GM18519 (cell line): ENCODE data around the gene IGSF9B.

Experiments used
- ATAC-seq: cut with Tn5 transposase; IDR thresholded peaks from one replicate; pipeline ENCODE4 v1.9.1; 2021; ENCODE audit warnings: mild to moderate bottlenecking, moderate library complexity; ENCODE audit not compliant: unreplicated experiment, low FRiP score

IGSF9B gene

DNA sequence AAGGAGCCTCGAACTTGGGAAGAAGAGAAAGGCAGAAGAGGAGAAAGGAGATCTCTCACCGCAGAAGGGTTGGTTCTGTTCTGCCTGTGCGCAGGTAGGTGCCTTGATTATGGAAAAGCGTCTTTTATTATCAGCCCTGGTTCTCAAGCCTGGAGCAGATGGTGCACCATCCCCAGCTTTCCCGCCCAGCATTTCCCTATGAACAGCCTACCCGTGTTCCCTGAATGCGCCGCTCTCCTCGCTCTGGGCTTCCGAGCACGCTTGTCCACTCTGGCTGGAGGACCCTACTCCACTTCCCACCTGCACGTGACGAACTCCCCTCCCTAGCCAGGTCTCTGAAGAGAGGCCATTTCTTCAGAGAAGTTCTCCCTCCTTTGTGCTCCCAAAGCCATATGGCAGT is 15.2 kb downstream of the IGSF9B start:
- no peak for ATAC-seq

DNA sequence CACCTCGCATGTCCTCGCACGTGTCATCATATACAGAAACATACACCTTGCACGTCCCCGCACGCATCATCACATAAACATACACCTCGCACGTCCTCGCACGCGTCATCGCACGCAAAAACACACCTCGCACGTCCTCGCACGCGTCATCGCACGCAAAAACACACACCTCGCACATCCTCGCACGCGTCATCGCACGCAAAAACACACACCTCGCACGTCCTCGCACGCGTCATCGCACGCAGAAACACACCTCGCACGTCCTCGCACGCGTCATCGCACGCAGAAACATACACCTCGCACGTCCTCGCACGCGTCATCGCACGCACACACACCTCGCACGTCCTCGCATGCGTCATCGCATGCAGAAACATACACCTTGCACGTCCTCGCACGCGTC is 16.7 kb downstream of the IGSF9B start:
- ATAC-seq = no peak

DNA sequence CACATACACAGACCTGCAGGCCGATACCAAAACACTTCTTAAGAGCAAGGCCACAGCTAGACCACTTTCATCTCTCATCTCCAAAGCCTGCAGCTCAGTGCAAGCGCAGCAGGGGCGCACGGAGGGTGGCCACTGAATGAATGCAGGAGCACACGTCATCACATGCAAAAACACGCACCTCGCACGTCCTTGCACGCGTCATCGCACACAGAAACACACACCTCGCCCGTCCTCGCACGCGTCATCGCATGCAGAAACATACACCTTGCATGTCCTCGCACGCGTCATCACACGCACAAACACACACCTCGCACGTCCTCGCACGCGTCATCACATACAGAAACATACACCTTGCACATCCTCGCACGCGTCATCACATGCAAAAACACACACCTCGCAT is 17.2 kb downstream of the IGSF9B start:
- ATAC-seq = no peak

DNA sequence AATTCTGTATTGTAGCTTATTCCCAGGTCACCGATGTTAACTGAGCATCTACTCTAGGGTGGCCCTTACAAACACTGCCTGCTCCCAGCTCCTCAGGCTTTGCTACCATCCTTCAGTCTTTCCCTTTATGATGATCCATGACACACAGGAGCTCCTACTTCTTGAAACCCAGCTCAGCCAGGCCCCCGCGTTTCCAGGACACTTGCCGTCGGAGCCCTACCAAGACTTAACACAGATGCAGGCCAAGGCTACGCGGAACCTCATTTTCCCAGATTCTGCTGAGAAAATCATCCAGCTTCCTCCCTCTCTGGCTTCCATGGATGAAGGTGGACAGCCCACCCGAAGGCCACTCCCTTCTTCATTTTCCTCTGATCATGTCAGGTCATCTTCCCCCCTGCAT is 18.6 kb downstream of the IGSF9B start:
- no peak for ATAC-seq

GRCh38 chr11:133937468-133937867 is 19.3 kb downstream of the IGSF9B start:
- ATAC-seq = no peak

GRCh38 chr11:133937015-133937414 is 19.8 kb downstream of the IGSF9B start:
- no peak for ATAC-seq

- ATAC-seq = no peak
Observed at GRCh38 chr11:133936592-133936991, 20.2 kb downstream of the IGSF9B start.

- no peak for ATAC-seq
Observed at GRCh38 chr11:133936136-133936535, 20.6 kb downstream of the IGSF9B start.

DNA sequence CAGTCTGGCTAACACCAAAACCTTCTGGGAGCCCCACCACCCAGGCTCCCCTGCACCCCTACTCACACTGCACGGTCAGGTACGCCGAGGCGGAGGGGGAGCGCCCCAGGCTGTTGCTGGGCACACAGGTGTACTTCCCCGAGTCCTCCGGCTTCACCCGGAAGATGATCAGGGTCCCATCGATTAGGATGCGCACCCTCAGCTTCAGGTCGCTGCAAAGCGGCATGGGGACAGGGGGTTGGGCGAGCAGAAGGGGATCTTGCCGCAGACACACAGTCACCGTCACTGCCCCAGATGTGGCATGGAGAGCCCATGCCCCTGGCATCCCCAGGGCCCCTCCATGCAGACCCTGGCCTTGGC is 21.2 kb downstream of the IGSF9B start:
- ATAC-seq = no peak

- ATAC-seq = no peak
Observed at GRCh38 chr11:133934599-133935550, 21.9 kb downstream of the IGSF9B start.

DNA sequence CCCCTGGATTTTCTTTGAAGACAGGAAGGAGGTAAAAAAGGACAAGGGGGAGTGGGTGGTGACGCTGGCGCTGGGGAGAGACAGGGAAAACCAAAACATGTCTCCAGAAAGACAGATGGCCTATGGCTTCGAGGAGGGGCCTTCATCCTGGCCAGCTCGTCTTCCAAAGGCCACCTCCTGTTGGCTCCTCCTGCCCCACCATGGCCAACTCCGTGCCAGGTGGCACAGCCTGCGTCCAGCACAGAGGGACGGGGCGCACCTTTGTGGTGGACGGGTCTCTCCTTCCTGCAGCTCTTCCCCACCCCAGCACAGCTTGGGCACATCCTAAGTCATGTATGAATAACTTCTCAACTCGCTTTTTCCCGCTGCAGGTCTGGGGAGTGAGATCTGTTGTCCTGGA is 22.7 kb downstream of the IGSF9B start:
- ATAC-seq = no peak

DNA sequence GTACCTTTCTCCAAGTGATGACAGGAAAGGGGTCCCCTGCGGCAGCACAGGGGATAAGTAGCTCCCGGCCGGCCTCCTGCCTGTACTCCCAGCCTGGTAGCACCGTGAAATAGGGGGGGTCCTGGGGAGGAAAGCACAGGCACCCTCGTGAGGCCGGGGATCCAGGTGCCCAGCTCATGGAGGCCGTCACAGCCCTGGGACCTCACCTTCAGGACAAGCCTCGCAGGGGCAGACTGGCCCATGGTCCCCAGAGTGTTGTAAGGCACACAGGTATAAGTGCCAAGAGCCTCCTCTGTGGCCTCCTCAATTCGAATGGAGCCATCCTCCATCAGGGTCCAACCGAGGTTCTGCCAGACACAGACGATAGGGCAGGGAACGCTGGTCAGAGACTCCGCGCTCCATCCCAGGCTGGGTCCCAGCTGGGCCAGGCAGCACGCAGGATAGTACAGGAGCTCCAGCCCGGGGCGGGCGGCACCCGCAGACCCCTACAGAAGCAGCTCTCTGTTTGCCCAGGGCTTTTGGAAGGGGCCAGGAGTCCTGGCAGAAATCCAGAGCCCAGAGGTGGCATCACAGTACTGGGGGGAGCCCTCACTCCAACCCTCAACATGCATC is 25.2 kb downstream of the IGSF9B start:
- no peak for ATAC-seq

GRCh38 chr11:133930767-133931448 is 25.9 kb downstream of the IGSF9B start:
- no peak for ATAC-seq

- no peak for ATAC-seq
Observed at GRCh38 chr11:133930053-133930766, 26.6 kb downstream of the IGSF9B start.

DNA sequence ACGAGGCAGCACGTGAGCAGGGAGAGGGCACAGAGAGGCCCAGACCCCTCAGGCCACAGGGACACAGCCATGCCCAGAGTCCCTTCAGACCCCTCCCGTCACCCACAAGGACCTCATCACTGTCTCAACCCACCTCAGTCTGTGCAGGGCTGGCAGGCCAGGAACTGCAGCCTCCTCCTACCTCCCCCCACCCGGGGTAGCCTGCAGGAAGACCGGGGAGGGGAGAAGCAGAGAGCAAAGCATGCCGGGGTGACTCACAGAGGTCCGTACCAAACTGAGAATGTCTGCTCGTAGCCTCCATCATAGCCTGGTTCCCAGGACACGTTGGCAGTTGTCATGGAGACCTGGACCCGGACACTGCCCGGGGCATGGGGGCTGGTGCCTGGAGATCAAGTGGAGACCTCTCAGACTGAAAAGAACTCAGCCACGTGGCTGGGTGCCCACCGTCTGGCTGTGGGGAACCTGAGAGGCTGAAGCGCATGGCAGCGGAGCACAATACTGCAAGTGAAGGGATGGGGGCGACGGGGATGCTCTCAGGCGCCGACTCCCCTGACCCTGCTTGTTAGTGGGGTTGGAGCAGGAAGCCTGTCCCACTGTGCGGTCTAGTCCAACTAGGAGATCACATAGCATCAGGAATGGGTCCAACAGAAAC is 27.2 kb downstream of the IGSF9B start:
- ATAC-seq = no peak

DNA sequence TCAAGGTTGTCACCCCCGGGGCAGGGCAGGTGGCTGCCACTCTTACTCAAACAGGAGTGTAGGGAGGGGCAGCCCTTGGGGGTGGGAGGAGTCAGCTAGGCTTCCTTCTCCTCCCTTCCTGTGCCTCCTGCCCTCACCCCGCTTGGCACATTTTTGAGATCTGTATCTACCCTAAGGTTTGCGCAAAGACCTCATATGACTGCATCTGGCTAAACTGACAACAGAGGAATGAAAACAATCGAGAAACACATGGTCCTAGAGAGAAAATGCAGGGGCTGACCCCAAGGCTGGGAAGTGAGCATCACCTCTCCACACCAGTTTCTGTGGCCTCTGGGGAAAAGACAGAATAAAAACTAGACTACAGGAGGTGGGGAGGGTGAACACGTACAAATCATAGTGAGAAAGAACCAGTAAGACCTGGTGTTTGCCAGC is 28.1 kb downstream of the IGSF9B start:
- no peak for ATAC-seq

DNA sequence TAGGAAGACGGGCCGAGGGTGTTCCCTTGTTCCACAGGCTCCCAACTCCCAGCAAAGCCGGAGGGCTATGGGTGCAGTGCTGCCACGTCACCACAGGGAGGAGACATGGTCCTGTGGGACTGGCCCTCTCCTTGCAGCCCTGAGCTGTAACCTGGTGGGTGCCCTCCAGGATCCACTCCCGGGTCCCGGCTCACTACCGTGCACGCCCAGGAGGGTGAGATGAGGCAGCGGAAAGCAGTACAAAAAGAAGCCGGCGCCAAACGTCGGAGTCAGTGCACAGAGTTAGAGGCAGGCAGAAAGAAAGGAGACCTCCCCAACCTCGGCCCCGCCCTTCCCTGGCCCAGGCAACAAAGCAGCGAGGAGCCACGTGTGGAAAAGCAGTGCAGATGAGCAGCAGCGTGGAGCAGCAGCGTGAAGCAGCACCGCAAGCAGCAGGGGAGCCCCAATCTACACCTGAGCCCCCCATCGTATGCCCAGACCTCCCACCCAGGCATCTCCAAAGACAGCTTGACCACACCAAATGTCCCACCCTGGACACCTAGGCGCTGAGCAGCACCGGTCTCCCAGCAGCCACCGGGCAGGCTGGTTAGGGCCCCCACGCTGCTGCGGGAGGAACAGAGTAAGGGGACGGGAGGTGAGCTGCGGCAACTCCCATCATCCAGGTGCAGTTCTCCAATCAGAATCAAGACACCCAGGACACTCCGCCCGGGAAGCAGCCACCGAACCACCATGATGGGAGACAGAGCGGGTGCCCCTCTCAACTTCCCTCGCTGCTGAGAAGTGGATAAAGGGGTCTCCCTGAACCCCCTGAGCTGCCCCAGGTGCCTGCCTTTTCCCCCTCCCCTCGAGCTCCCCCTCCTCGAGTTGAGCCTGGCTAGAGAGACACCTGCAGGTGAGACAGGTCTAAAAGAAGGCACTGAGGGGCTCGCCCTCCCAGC is 28.8 kb downstream of the IGSF9B start:
- ATAC-seq = peak; percentile 74

DNA sequence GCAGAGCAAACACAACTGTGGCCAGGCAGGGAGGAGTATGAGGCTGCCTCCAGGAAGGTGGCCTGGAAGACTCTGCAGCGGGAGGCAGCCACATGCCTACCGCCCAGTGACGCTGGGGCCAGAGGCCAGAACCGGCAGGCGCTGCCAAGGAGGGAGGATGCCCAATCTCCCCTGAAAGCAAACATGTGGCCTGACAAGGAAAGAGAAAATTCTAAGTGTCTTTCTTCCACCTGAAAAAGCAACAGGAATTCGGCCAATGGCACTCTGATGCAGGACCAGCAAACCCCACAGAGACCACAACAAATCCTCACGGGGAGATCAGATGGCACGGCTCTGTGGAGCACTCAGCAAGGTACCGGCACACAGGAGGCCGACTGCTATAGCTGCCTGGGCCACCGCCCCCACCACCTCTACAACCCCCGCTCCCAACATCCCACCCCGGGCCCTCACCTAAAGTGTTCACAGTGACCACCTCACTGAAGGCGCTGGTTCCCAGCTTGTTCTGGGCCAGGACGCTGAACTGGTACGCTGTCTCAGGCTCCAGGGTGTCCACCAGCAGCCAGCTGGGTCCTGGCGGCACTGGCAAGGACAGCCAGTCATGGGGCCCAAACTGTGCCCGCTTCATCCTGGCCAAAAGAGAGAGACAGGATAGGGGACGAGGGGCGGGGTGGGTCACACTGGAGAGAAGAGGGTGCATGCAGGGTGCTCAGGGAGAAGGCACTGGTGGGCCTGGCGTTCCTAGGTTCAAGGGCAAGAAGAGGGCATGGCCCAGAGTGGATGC is 30.1 kb downstream of the IGSF9B start:
- ATAC-seq = no peak
